Measurements from ENCODE around the gene LRBA. TPM values are rescaled to one million over a fixed set of nuclear protein-coding genes. Genes with fewer than 3 reads are reported as not detected.

LRBA gene
- total RNA-seq, 2 donors from 2014 or later = 30.9 to 33.7 TPM

- DNase-seq (ENCODE audit: low spot score) (no peak), ATAC-seq (ENCODE audit: insufficient number of reproducible peaks, low FRiP score, low read depth) (no peak)
- H3K4me1 ChIP-seq (ENCODE audit: control insufficient read depth in 1 of 2, low read depth in 2 of 2) = no peaks in the 10 kb centered on the region
- no peaks in the 10 kb centered on the region for H3K9me3 ChIP-seq
- no peaks in the 10 kb centered on the region for H3K27me3 ChIP-seq (replicated peaks; ENCODE audit: insufficient read depth)
- H3K4me3 ChIP-seq = no peak overlapping the region
- H3K36me3 ChIP-seq = no peaks in the 10 kb centered on the region
- TF ChIP-seq CTCF (IDR thresholded peaks at IDR 0.05) = no peak
- H3K27ac ChIP-seq = no peak overlapping the region
Observed at GRCh38 chr4:150415213-150415612, 599.9 kb downstream of the LRBA start.

GRCh38 chr4:150411520-150411919 is 603.6 kb downstream of the LRBA start:
- DNase-seq (ENCODE audit: low spot score) = no peak
- no peak overlapping the region for H3K27ac ChIP-seq
- ATAC-seq (ENCODE audit: insufficient number of reproducible peaks, low FRiP score, low read depth) = no peak
- no peaks in the 10 kb centered on the region for H3K36me3 ChIP-seq
- no peaks in the 10 kb centered on the region for H3K4me1 ChIP-seq (ENCODE audit: control insufficient read depth in 1 of 2, low read depth in 2 of 2)
- H3K27me3 ChIP-seq (replicated peaks; ENCODE audit: insufficient read depth) = no peaks in the 10 kb centered on the region
- H3K4me3 ChIP-seq = no peak overlapping the region
- no peaks in the 10 kb centered on the region for H3K9me3 ChIP-seq
- TF ChIP-seq CTCF (IDR thresholded peaks at IDR 0.05) = no peak

- ATAC-seq (ENCODE audit: insufficient number of reproducible peaks, low FRiP score, low read depth) = no peak
- Histone ChIP-seq H3K4me3 (no peak overlapping the region), H3K27ac (no peak overlapping the region), H3K4me1 (ENCODE audit: control insufficient read depth in 1 of 2, low read depth in 2 of 2) (no peaks in the 10 kb centered on the region), H3K9me3 (no peaks in the 10 kb centered on the region), H3K27me3 (replicated peaks; ENCODE audit: insufficient read depth) (no peaks in the 10 kb centered on the region), H3K36me3 (no peaks in the 10 kb centered on the region)
- DNase-seq (ENCODE audit: low spot score) = no peak
- TF ChIP-seq CTCF (IDR thresholded peaks at IDR 0.05) = no peak
Observed at GRCh38 chr4:150402871-150403272, 612.2 kb downstream of the LRBA start.

- TF ChIP-seq CTCF (IDR thresholded peaks at IDR 0.05) = no peak
- no peak for ATAC-seq (ENCODE audit: insufficient number of reproducible peaks, low FRiP score, low read depth)
- Histone ChIP-seq H3K9me3 (no peaks in the 10 kb centered on the region), H3K27me3 (replicated peaks; ENCODE audit: insufficient read depth) (no peaks in the 10 kb centered on the region), H3K36me3 (no peaks in the 10 kb centered on the region), H3K27ac (no peak overlapping the region), H3K4me3 (no peak overlapping the region), H3K4me1 (ENCODE audit: control insufficient read depth in 1 of 2, low read depth in 2 of 2) (no peaks in the 10 kb centered on the region)
- no peak for DNase-seq (ENCODE audit: low spot score)
Observed at GRCh38 chr4:150401083-150401687, 613.9 kb downstream of the LRBA start.

GRCh38 chr4:150395872-150396271 is 619.2 kb downstream of the LRBA start:
- DNase-seq (ENCODE audit: low spot score) (no peak), ATAC-seq (ENCODE audit: insufficient number of reproducible peaks, low FRiP score, low read depth) (no peak)
- Histone ChIP-seq H3K4me3 (no peak overlapping the region), H3K27me3 (replicated peaks; ENCODE audit: insufficient read depth) (no peaks in the 10 kb centered on the region), H3K9me3 (peaks cover 6% of the 10 kb centered on the region), H3K4me1 (ENCODE audit: control insufficient read depth in 1 of 2, low read depth in 2 of 2) (no peaks in the 10 kb centered on the region), H3K36me3 (no peaks in the 10 kb centered on the region), H3K27ac (no peak overlapping the region)
- no peak for TF ChIP-seq CTCF (IDR thresholded peaks at IDR 0.05)

Data from thoracic aorta (tissue), 2 donors.